ENCODE results near the gene CNGA3.

CNGA3 gene

DNA sequence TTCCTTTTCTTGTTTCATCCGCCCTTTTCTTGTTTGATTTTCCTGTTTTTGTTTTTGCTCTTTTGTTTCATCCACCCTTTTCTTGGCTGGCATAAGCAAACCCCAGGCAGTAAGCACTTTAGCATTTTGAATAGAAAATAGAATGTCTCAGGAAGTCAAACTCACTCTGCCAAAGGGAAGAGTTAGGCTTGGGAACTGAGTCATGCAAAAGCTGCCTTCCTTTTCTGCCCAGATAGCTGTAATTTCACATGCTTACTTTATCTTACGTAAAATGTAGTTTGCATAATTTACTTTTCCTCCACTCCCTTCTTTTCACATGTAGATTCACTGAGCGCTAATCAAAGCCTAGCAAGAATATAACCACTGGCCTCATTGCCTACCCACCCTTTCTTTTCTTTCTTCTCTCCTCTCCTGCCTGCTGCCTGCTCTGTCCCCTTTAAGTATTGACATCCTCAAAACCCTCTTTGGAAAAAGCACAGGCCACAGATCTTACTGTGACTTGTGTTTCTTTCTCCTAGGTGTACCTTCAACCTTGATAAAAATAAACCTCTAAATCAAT, 48.4 kb downstream of the CNGA3 start:
- Histone ChIP-seq H3K9ac (no peak overlapping the region), H3K79me2 (ENCODE audit: insufficient read depth, low read depth) (no peaks in the 10 kb centered on the region), H2AFZ (ENCODE audit: low read depth) (no peak overlapping the region), H3K4me2 (no peak overlapping the region), H3K4me1 (ENCODE audit: low read depth, poor library complexity, severe bottlenecking) (no peaks in the 10 kb centered on the region), H3K36me3 (ENCODE audit: insufficient read depth) (no peaks in the 10 kb centered on the region), H4K20me1 (ENCODE audit: insufficient read depth) (no peaks in the 10 kb centered on the region), H3K27ac (no peak overlapping the region), H3K4me3 (IDR thresholded peaks at IDR 0.05; ENCODE audit: insufficient read depth, low read depth, low read length) (no peak overlapping the region), H3K27me3 (ENCODE audit: insufficient read depth, low read depth) (no peaks in the 10 kb centered on the region)
- TF ChIP-seq, protein P1, sequence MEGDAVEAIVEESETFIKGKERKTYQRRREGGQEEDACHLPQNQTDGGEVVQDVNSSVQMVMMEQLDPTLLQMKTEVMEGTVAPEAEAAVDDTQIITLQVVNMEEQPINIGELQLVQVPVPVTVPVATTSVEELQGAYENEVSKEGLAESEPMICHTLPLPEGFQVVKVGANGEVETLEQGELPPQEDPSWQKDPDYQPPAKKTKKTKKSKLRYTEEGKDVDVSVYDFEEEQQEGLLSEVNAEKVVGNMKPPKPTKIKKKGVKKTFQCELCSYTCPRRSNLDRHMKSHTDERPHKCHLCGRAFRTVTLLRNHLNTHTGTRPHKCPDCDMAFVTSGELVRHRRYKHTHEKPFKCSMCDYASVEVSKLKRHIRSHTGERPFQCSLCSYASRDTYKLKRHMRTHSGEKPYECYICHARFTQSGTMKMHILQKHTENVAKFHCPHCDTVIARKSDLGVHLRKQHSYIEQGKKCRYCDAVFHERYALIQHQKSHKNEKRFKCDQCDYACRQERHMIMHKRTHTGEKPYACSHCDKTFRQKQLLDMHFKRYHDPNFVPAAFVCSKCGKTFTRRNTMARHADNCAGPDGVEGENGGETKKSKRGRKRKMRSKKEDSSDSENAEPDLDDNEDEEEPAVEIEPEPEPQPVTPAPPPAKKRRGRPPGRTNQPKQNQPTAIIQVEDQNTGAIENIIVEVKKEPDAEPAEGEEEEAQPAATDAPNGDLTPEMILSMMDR (conservative IDR thresholded peaks at IDR 0.05; ENCODE audit: low read depth, low read length), result no peak

DNA sequence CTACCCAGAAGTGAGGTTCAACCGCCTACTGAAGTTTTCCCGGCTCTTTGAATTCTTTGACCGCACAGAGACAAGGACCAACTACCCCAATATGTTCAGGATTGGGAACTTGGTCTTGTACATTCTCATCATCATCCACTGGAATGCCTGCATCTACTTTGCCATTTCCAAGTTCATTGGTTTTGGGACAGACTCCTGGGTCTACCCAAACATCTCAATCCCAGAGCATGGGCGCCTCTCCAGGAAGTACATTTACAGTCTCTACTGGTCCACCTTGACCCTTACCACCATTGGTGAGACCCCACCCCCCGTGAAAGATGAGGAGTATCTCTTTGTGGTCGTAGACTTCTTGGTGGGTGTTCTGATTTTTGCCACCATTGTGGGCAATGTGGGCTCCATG, 49.7 kb downstream of the CNGA3 start:
- no peaks in the 10 kb centered on the region for H3K79me2 ChIP-seq (ENCODE audit: insufficient read depth, low read depth)
- H3K4me1 ChIP-seq (ENCODE audit: low read depth, poor library complexity, severe bottlenecking), result no peaks in the 10 kb centered on the region
- TF ChIP-seq, protein P1 (conservative IDR thresholded peaks at IDR 0.05; ENCODE audit: low read depth, low read length), result no peak
- H3K27me3 ChIP-seq (ENCODE audit: insufficient read depth, low read depth), result no peaks in the 10 kb centered on the region
- H3K36me3 ChIP-seq (ENCODE audit: insufficient read depth), result no peaks in the 10 kb centered on the region
- no peaks in the 10 kb centered on the region for H4K20me1 ChIP-seq (ENCODE audit: insufficient read depth)
- no peak overlapping the region for H3K4me2 ChIP-seq
- H3K4me3 ChIP-seq (IDR thresholded peaks at IDR 0.05; ENCODE audit: insufficient read depth, low read depth, low read length), result no peak overlapping the region
- H2AFZ ChIP-seq (ENCODE audit: low read depth), result no peak overlapping the region
- H3K9ac ChIP-seq, result no peak overlapping the region
- H3K27ac ChIP-seq, result no peak overlapping the region

DNA sequence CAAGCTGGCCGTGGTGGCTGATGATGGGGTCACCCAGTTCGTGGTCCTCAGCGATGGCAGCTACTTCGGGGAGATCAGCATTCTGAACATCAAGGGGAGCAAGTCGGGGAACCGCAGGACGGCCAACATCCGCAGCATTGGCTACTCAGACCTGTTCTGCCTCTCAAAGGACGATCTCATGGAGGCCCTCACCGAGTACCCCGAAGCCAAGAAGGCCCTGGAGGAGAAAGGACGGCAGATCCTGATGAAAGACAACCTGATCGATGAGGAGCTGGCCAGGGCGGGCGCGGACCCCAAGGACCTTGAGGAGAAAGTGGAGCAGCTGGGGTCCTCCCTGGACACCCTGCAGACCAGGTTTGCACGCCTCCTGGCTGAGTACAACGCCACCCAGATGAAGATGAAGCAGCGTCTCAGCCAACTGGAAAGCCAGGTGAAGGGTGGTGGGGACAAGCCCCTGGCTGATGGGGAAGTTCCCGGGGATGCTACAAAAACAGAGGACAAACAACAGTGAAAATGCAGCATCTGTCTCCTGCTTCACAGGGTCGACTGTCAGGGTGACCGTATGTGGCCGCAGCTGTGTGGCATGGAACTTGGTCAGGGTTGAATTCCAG, 50.6 kb downstream of the CNGA3 start:
- H4K20me1 ChIP-seq (ENCODE audit: insufficient read depth), result no peaks in the 10 kb centered on the region
- TF ChIP-seq, protein P1 (conservative IDR thresholded peaks at IDR 0.05; ENCODE audit: low read depth, low read length), result no peak

DNA sequence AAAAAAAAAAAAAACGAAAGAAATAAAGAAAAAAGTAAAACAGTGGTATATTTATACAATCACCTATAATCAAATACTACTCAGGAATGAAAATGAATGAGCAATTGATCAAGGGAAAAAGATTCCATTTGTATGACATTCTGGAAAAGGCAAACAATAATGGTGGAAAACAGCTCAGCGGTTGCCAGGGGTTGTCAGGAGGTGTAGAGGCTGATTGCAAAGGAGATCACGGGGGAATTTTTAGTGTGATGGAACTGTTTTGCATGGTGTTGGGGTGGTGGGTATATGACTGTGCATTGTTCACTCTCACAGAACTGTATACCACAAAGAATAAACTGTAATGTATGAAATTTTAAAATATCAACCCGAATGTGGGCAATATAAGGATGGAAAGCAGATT, 52.9 kb downstream of the CNGA3 start:
- Histone ChIP-seq H3K79me2 (ENCODE audit: insufficient read depth, low read depth) (no peaks in the 10 kb centered on the region), H3K4me2 (no peak overlapping the region), H3K27me3 (ENCODE audit: insufficient read depth, low read depth) (no peaks in the 10 kb centered on the region)

More for the DNA sequence above, 50.6 kb downstream of the CNGA3 start:
- H3K27ac ChIP-seq, result no peak overlapping the region
- no peaks in the 10 kb centered on the region for H3K4me1 ChIP-seq (ENCODE audit: low read depth, poor library complexity, severe bottlenecking)
- H3K4me2 ChIP-seq, result no peak overlapping the region
- no peak overlapping the region for H3K9ac ChIP-seq
- no peak overlapping the region for H3K4me3 ChIP-seq (IDR thresholded peaks at IDR 0.05; ENCODE audit: insufficient read depth, low read depth, low read length)
- H3K79me2 ChIP-seq (ENCODE audit: insufficient read depth, low read depth), result no peaks in the 10 kb centered on the region
- no peaks in the 10 kb centered on the region for H3K36me3 ChIP-seq (ENCODE audit: insufficient read depth)
- H3K27me3 ChIP-seq (ENCODE audit: insufficient read depth, low read depth), result no peaks in the 10 kb centered on the region
- H2AFZ ChIP-seq (ENCODE audit: low read depth), result no peak overlapping the region

More for the DNA sequence above, 52.9 kb downstream of the CNGA3 start:
- Histone ChIP-seq H3K27ac (no peak overlapping the region), H4K20me1 (ENCODE audit: insufficient read depth) (no peaks in the 10 kb centered on the region), H3K4me1 (ENCODE audit: low read depth, poor library complexity, severe bottlenecking) (no peaks in the 10 kb centered on the region), H3K36me3 (ENCODE audit: insufficient read depth) (no peaks in the 10 kb centered on the region), H3K4me3 (IDR thresholded peaks at IDR 0.05; ENCODE audit: insufficient read depth, low read depth, low read length) (no peak overlapping the region), H3K9ac (no peak overlapping the region), H2AFZ (ENCODE audit: low read depth) (no peak overlapping the region)
- TF ChIP-seq, protein P1 (conservative IDR thresholded peaks at IDR 0.05; ENCODE audit: low read depth, low read length), result no peak

All from KMS-11 (cell line).